Gastrocnemius medialis (tissue), 4 donors: ENCODE measurements around the gene CUX1. TPM values are rescaled to one million over a fixed set of nuclear protein-coding genes. Genes with fewer than 3 reads are reported as not detected.

Experiments
- ATAC-seq, 2 donors: fragments of 150-250 bp; one replicate each; pipeline ENCODE4 v1.9.1; 2016
- DNase-seq, 2 donors: peaks; one replicate each; pipeline ENCODE4 v3.0.0-alpha.2; 2019
- H3K27ac ChIP-seq, 4 donors: fragments of 200-600 bp; sonication (generic); 1 replicate in 1 of 4; 2 replicates in 3 of 4; pipeline ENCODE4 v1.5.1; 2016 to 2018; ENCODE audit warnings: mild to moderate bottlenecking in 2 of 4, moderate library complexity in 1 of 4
- H3K27me3 ChIP-seq, 3 donors: fragments of 200-600 bp; sonication (generic) in 2 of 3; 1 replicate in 1 of 3; 2 replicates in 2 of 3; pipeline versions ENCODE4 v1.5.1 to v1.6.0; 2016 to 2019; ENCODE audit warnings: mild to moderate bottlenecking in 1 of 3, moderate library complexity in 1 of 3
- H3K36me3 ChIP-seq, 2 donors: fragments of 200-600 bp; sonication (generic) in 1 of 2; one replicate each; pipeline ENCODE4 v1.5.1; 2017 to 2018
- H3K4me1 ChIP-seq, 2 donors: fragments of 200-600 bp; sonication (generic) in 1 of 2; one replicate each; pipeline ENCODE4 v1.5.1; 2016 to 2017; ENCODE audit warnings: mild to moderate bottlenecking in 2 of 2
- H3K4me3 ChIP-seq, 4 donors: fragments of 200-600 bp; sonication (generic) in 3 of 4; 1 replicate in 1 of 4; 2 replicates in 3 of 4; pipeline ENCODE4 v1.5.1; 2016 to 2019; ENCODE audit warnings: mild to moderate bottlenecking in 2 of 4
- H3K9me3 ChIP-seq, 3 donors: fragments of 200-600 bp; sonication (generic) in 2 of 3; 1 replicate in 1 of 3; 2 replicates in 2 of 3; pipeline ENCODE4 v1.5.1; 2016 to 2019
- CTCF ChIP-seq, 5 experiments: fragments of 450-650 bp in 3 of 5; fragments of 200-600 bp in 2 of 5; sonication (generic) in 2 of 5; IDR thresholded peaks in 4 of 5; conservative IDR thresholded peaks in 1 of 5; 1 replicate in 4 of 5; 2 replicates in 1 of 5; pipeline ENCODE4 v1.5.1; 2016 to 2019; ENCODE audit warnings: antibody characterized with exemption in 5 of 5, mild to moderate bottlenecking in 3 of 5, moderate library complexity in 3 of 5
- POLR2A ChIP-seq, 2 donors: fragments of 450-650 bp; IDR thresholded peaks; one replicate each; pipeline ENCODE4 v1.6.1; 2017; ENCODE audit warnings: antibody characterized with exemption in 2 of 2, mild to moderate bottlenecking in 2 of 2, moderate library complexity in 2 of 2
- in situ Hi-C, 4 donors: fragments of 200-750 bp; cut with MboI; loops; one replicate each; pipeline versions ENCODE4 v1.15.0 to v1.8.0; 2017; ENCODE audit warnings: low sequenced_read_pairs in 4 of 4
- intact Hi-C: fragments of 100-400 bp; cut with DNase I; formaldehyde crosslinking; loops from one replicate; pipeline ENCODE4 v1.15.1; 2023; ENCODE audit warnings: low total_unique reads
- total RNA-seq, 4 donors: library from RNA; depleted of rRNA; stranded (reverse); fragments of >200 nt; gene quantifications; one replicate each; pipeline versions ENCODE4 v1.1.0 to v1.2.3, GENCODE V29; 2016

Gene CUX1
- total RNA-seq, 4 donors from 2014 or later: 44.1 to 57.9 (median 54.9) TPM

DNA sequence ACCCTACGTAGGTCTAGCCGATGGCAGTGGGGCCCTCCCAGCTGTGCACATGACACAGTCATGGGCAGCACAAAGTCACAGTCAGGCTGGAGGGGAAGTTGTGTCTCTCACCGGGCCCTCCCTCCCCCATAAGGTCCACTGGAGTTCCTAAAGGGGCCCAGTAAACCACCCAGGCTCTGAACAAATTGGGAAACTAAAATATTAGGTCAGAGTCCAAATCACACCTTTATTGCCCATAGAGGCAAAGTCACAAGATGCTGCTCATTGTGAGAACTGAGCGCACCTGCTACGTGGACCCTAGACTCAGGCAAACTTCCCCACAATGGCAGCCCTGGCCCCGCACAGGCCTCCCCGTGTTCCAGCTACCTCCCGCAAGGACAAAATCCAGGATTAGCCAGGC is 424.0 kb downstream of the CUX1 start:
- ATAC-seq (no peak), DNase-seq (no peak)
- H3K4me3 ChIP-seq: no peak overlapping the region
- peaks cover 0 to 2% of the 10 kb centered on the region in 2 donors for H3K4me1 ChIP-seq
- no peak overlapping the region for H3K27ac ChIP-seq
- TF ChIP-seq CTCF (IDR thresholded peaks at IDR 0.05 in 4 of 5, conservative IDR thresholded peaks at IDR 0.05 in 1 of 5): no peak
- H3K9me3 ChIP-seq: no peaks in the 10 kb centered on the region
- in situ Hi-C loops (loop anchor here (25.0 kb wide), 3 partner anchors 404 to 554 kb away; partner anchors contain the start of gene CUX1 (in 2 of the 4)), intact Hi-C loops (no loop called here)
- H3K36me3 ChIP-seq: peaks cover 0 to 21% of the 10 kb centered on the region in 2 donors
- H3K27me3 ChIP-seq: no peaks in the 10 kb centered on the region

- Histone ChIP-seq H3K9me3 (no peaks in the 10 kb centered on the region), H3K27ac (no peak overlapping the region), H3K27me3 (no peaks in the 10 kb centered on the region), H3K4me1 (no peaks in the 10 kb centered on the region), H3K36me3 (peaks cover 0 to 23% of the 10 kb centered on the region in 2 donors), H3K4me3 (no peak overlapping the region)
- TF ChIP-seq CTCF (IDR thresholded peaks at IDR 0.05 in 4 of 5, conservative IDR thresholded peaks at IDR 0.05 in 1 of 5) (no peak), POLR2A (IDR thresholded peaks at IDR 0.05) (no peak)
- intact Hi-C loops (no loop called here), in situ Hi-C loops (loop anchor here (25.0 kb wide), 3 partner anchors 407 to 557 kb away; partner anchors contain the start of gene CUX1 (in 2 of the 4))
- DNase-seq (no peak), ATAC-seq (no peak)
These were observed 427.2 kb downstream of the CUX1 start for GRCh38 chr7:102244601-102245000.

- Histone ChIP-seq H3K27me3 (no peaks in the 10 kb centered on the region), H3K27ac (no peak overlapping the region), H3K4me1 (no peaks in the 10 kb centered on the region), H3K9me3 (no peaks in the 10 kb centered on the region), H3K36me3 (peaks cover 0 to 16% of the 10 kb centered on the region in 2 donors), H3K4me3 (no peak overlapping the region)
- TF ChIP-seq POLR2A (IDR thresholded peaks at IDR 0.05) (no peak), CTCF (IDR thresholded peaks at IDR 0.05 in 4 of 5, conservative IDR thresholded peaks at IDR 0.05 in 1 of 5) (no peak)
- ATAC-seq (no peak), DNase-seq (no peak)
- intact Hi-C loops (no loop called here), in situ Hi-C loops (loop anchor here (25.0 kb wide), 3 partner anchors 411 to 561 kb away; partner anchors contain the start of gene CUX1 (in 2 of the 4))
These were observed 430.6 kb downstream of the CUX1 start for GRCh38 chr7:102248081-102248455.

DNA sequence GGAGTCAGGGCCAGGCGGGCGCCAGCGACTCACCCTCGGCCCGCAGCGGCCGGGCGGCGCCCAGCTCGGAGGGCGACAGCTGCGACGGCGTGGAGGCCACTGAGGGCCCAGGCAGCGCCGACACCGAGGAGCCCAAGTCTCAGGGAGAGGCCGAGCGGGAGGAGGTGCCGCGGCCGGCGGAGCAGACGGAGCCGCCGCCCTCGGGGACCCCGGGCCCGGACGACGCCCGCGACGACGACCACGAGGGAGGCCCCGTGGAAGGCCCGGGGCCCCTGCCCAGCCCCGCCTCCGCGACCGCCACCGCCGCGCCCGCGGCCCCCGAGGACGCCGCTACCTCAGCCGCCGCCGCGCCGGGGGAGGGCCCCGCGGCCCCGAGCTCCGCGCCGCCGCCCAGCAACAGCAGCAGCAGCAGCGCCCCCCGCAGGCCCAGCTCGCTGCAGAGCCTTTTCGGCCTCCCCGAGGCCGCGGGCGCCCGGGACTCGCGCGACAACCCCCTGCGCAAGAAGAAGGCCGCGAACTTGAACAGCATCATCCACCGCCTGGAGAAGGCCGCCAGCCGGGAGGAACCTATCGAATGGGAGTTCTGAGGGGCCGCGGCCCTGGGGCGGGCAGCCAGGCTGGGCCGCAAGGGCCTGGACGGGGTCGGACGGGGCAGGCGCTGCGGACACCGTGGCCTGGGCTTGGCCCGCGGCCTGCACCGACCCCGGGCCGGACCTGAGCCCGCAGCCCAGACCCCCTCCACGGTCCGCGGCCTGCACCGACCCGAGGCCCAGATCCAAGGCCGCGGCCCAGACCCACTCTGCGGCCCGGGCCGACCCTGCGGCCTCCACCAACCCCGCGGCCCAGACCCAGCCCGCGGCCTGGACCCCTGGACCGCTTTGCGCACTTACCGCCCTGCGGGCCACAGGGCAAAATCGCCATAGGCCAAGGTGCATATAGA is 431.3 kb downstream of the CUX1 start:
- peaks cover 0 to 3% of the 10 kb centered on the region in 2 donors for H3K4me1 ChIP-seq
- no peaks in the 10 kb centered on the region for H3K27me3 ChIP-seq
- in situ Hi-C loops: loop anchor here (25.0 kb wide), 3 partner anchors 411 to 561 kb away; partner anchors contain the start of gene CUX1 (in 2 of the 4)
- no peak for ATAC-seq
- DNase-seq: no peak
- no peaks in the 10 kb centered on the region for H3K9me3 ChIP-seq
- H3K27ac ChIP-seq: no peak overlapping the region
- intact Hi-C loops: no loop called here
- H3K36me3 ChIP-seq: peaks cover 0 to 16% of the 10 kb centered on the region in 2 donors
- H3K4me3 ChIP-seq: no peak overlapping the region
- TF ChIP-seq POLR2A (IDR thresholded peaks at IDR 0.05) (no peak), CTCF (IDR thresholded peaks at IDR 0.05 in 4 of 5, conservative IDR thresholded peaks at IDR 0.05 in 1 of 5) (no peak)
